NCI-H187 treated with DMSO at 0.1 percent for 48 hours (cell line): ENCODE measurements around the gene F2RL1.
"Not testable (repeated sequence)": the region's sequence is repeated elsewhere in the genome, so short reads cannot be mapped to it uniquely, and the experiment has no call there.

Source experiments
- DNase-seq: peaks from one replicate; lab custom pipeline; 2025; lab: John Stamatoyannopoulos, UW

F2RL1 gene

GRCh38 chr5:76805821-76806505, 12.9 kb upstream of the F2RL1 start:
- no peak for DNase-seq

GRCh38 chr5:76807296-76807695, 11.5 kb upstream of the F2RL1 start:
- DNase-seq: no peak

- no peak for DNase-seq
Observed at GRCh38 chr5:76808141-76808691, 10.6 kb upstream of the F2RL1 start.

- DNase-seq: no peak
Observed at GRCh38 chr5:76809141-76809540, 9.7 kb upstream of the F2RL1 start.

GRCh38 chr5:76810236-76810635, 8.6 kb upstream of the F2RL1 start:
- no peak for DNase-seq

- DNase-seq: no peak
Observed at GRCh38 chr5:76811214-76811613, 7.6 kb upstream of the F2RL1 start.

- DNase-seq: not testable (repeated sequence)
Observed at GRCh38 chr5:76812209-76812608, 6.6 kb upstream of the F2RL1 start.

GRCh38 chr5:76813982-76814562, 4.8 kb upstream of the F2RL1 start:
- no peak for DNase-seq

- no peak for DNase-seq
Observed at GRCh38 chr5:76816110-76816831, 2.6 kb upstream of the F2RL1 start.

GRCh38 chr5:76819851-76820525, 1.2 kb downstream of the F2RL1 start:
- DNase-seq: no peak

GRCh38 chr5:76820526-76820890, 1.7 kb downstream of the F2RL1 start:
- DNase-seq: no peak

GRCh38 chr5:76821136-76821535, 2.3 kb downstream of the F2RL1 start:
- no peak for DNase-seq

- not testable (repeated sequence) for DNase-seq
Observed at GRCh38 chr5:76822105-76822731, 3.4 kb downstream of the F2RL1 start.

GRCh38 chr5:76826416-76826815, 7.6 kb downstream of the F2RL1 start:
- not testable (repeated sequence) for DNase-seq

GRCh38 chr5:76831110-76831452, 12.3 kb downstream of the F2RL1 start:
- no peak for DNase-seq

- no peak for DNase-seq
Observed at GRCh38 chr5:76836181-76836580, 17.4 kb downstream of the F2RL1 start.

- DNase-seq: no peak
Observed at GRCh38 chr5:76836585-76836984, 17.8 kb downstream of the F2RL1 start.

GRCh38 chr5:76838481-76839261, 19.8 kb downstream of the F2RL1 start:
- no peak for DNase-seq

GRCh38 chr5:76841361-76841760, 22.5 kb downstream of the F2RL1 start:
- no peak for DNase-seq

- no peak for DNase-seq
Observed at GRCh38 chr5:76845890-76846289, 27.1 kb downstream of the F2RL1 start.
